ENCODE data around the gene STUM. TPM values are rescaled to one million over a fixed set of nuclear protein-coding genes. Genes with fewer than 3 reads are reported as not detected.

The STUM gene
- total and polyA plus RNA-seq, 2 donors: 0.80 to 1.0 TPM

- 92% methylated on average over 5 of the region's 5 CpGs for WGBS
- H3K27me3 ChIP-seq (ENCODE audit: control insufficient read depth in 2 of 2, insufficient read depth in 1 of 2, low read length in 1 of 2): peaks cover 39 to 61% of the 10 kb centered on the region in 2 donors
These were observed 2.5 kb upstream of the STUM start for GRCh38 chr1:226545836-226546596.

GRCh38 chr1:226546926-226547325 is 1.6 kb upstream of the STUM start:
- Histone ChIP-seq H3K9me3 (ENCODE audit: control insufficient read depth in 2 of 2, insufficient read depth in 1 of 2, low read length in 1 of 2) (peaks cover 0 to 8% of the 10 kb centered on the region in 2 donors), H3K4me1 (ENCODE audit: control insufficient read depth in 2 of 2, insufficient read depth in 2 of 2, low read length in 2 of 2) (peaks cover 0 to 26% of the 10 kb centered on the region in 2 donors), H3K4me3 (ENCODE audit: low read length in 2 of 2) (no peak overlapping the region), H3K36me3 (ENCODE audit: control insufficient read depth in 2 of 2, insufficient read depth in 2 of 2, low read length in 1 of 2) (no peaks in the 10 kb centered on the region), H3K27ac (ENCODE audit: low read depth in 1 of 2, low read length in 1 of 2) (no peak overlapping the region), H3K27me3 (ENCODE audit: control insufficient read depth in 2 of 2, insufficient read depth in 1 of 2, low read length in 1 of 2) (peaks cover 43 to 70% of the 10 kb centered on the region in 2 donors)
- no peak for DNase-seq (ENCODE audit: low read depth in 6 of 9, low spot score in 9 of 9)
- WGBS: 98% methylated on average over 4 of the region's 4 CpGs

More at GRCh38 chr1:226545836-226546596, 2.5 kb upstream of the STUM start:
- H3K36me3 ChIP-seq (ENCODE audit: control insufficient read depth in 2 of 2, insufficient read depth in 2 of 2, low read length in 1 of 2): no peaks in the 10 kb centered on the region
- H3K9me3 ChIP-seq (ENCODE audit: control insufficient read depth in 2 of 2, insufficient read depth in 1 of 2, low read length in 1 of 2): peaks cover 0 to 8% of the 10 kb centered on the region in 2 donors
- no peak overlapping the region for H3K4me3 ChIP-seq (ENCODE audit: low read length in 2 of 2)
- peaks cover 0 to 26% of the 10 kb centered on the region in 2 donors for H3K4me1 ChIP-seq (ENCODE audit: control insufficient read depth in 2 of 2, insufficient read depth in 2 of 2, low read length in 2 of 2)
- DNase-seq (ENCODE audit: low read depth in 6 of 9, low spot score in 9 of 9): no peak
- no peak overlapping the region for H3K27ac ChIP-seq (ENCODE audit: low read depth in 1 of 2, low read length in 1 of 2)

- H3K4me1 ChIP-seq (ENCODE audit: control insufficient read depth in 2 of 2, insufficient read depth in 2 of 2, low read length in 2 of 2): peaks cover 0 to 26% of the 10 kb centered on the region in 2 donors
- peak in 4 of 9 donors; percentile 18 to 65 (median 34) for DNase-seq (ENCODE audit: low read depth in 6 of 9, low spot score in 9 of 9)
- H3K9me3 ChIP-seq (ENCODE audit: control insufficient read depth in 2 of 2, insufficient read depth in 1 of 2, low read length in 1 of 2): peaks cover 0 to 8% of the 10 kb centered on the region in 2 donors
- 8% methylated on average over 16 of the region's 16 CpGs for whole genome bisulfite sequencing
- no peak overlapping the region for H3K27ac ChIP-seq (ENCODE audit: low read depth in 1 of 2, low read length in 1 of 2)
- H3K36me3 ChIP-seq (ENCODE audit: control insufficient read depth in 2 of 2, insufficient read depth in 2 of 2, low read length in 1 of 2): no peaks in the 10 kb centered on the region
- H3K27me3 ChIP-seq (ENCODE audit: control insufficient read depth in 2 of 2, insufficient read depth in 1 of 2, low read length in 1 of 2): peaks cover 44 to 77% of the 10 kb centered on the region in 2 donors
- H3K4me3 ChIP-seq (ENCODE audit: low read length in 2 of 2): no peak overlapping the region
These were observed 791 bp upstream of the STUM start for GRCh38 chr1:226547754-226548191.

- Histone ChIP-seq H3K9me3 (ENCODE audit: control insufficient read depth in 2 of 2, insufficient read depth in 1 of 2, low read length in 1 of 2) (peaks cover 0 to 8% of the 10 kb centered on the region in 2 donors), H3K4me1 (ENCODE audit: control insufficient read depth in 2 of 2, insufficient read depth in 2 of 2, low read length in 2 of 2) (peaks cover 0 to 26% of the 10 kb centered on the region in 2 donors), H3K36me3 (ENCODE audit: control insufficient read depth in 2 of 2, insufficient read depth in 2 of 2, low read length in 1 of 2) (no peaks in the 10 kb centered on the region), H3K27me3 (ENCODE audit: control insufficient read depth in 2 of 2, insufficient read depth in 1 of 2, low read length in 1 of 2) (peaks cover 45 to 89% of the 10 kb centered on the region in 2 donors), H3K4me3 (ENCODE audit: low read length in 2 of 2) (peak overlapping the region; percentile 5 to 46), H3K27ac (ENCODE audit: low read depth in 1 of 2, low read length in 1 of 2) (no peak overlapping the region)
- peak in 1 of 9 donors; percentile 12 for DNase-seq (ENCODE audit: low read depth in 6 of 9, low spot score in 9 of 9)
- WGBS: 1% methylated on average over 73 of the region's 73 CpGs
These were observed 751 bp downstream of the STUM start for GRCh38 chr1:226549094-226549936.

- no peaks in the 10 kb centered on the region for H3K36me3 ChIP-seq (ENCODE audit: control insufficient read depth in 2 of 2, insufficient read depth in 2 of 2, low read length in 1 of 2)
- peaks cover 45 to 96% of the 10 kb centered on the region in 2 donors for H3K27me3 ChIP-seq (ENCODE audit: control insufficient read depth in 2 of 2, insufficient read depth in 1 of 2, low read length in 1 of 2)
- peaks cover 0 to 8% of the 10 kb centered on the region in 2 donors for H3K9me3 ChIP-seq (ENCODE audit: control insufficient read depth in 2 of 2, insufficient read depth in 1 of 2, low read length in 1 of 2)
- peaks cover 0 to 26% of the 10 kb centered on the region in 2 donors for H3K4me1 ChIP-seq (ENCODE audit: control insufficient read depth in 2 of 2, insufficient read depth in 2 of 2, low read length in 2 of 2)
- no peak overlapping the region for H3K27ac ChIP-seq (ENCODE audit: low read depth in 1 of 2, low read length in 1 of 2)
- H3K4me3 ChIP-seq (ENCODE audit: low read length in 2 of 2): no peak overlapping the region
- peak in 1 of 9 donors; percentile 37 for DNase-seq (ENCODE audit: low read depth in 6 of 9, low spot score in 9 of 9)
- WGBS: 8% methylated on average over 21 of the region's 21 CpGs
These were observed 1.5 kb downstream of the STUM start for GRCh38 chr1:226549937-226550671.

GRCh38 chr1:226550672-226551041 is 2.1 kb downstream of the STUM start:
- WGBS: 74% methylated on average over 5 of the region's 5 CpGs
- Histone ChIP-seq H3K4me3 (ENCODE audit: low read length in 2 of 2) (no peak overlapping the region), H3K36me3 (ENCODE audit: control insufficient read depth in 2 of 2, insufficient read depth in 2 of 2, low read length in 1 of 2) (no peaks in the 10 kb centered on the region), H3K27ac (ENCODE audit: low read depth in 1 of 2, low read length in 1 of 2) (no peak overlapping the region), H3K4me1 (ENCODE audit: control insufficient read depth in 2 of 2, insufficient read depth in 2 of 2, low read length in 2 of 2) (peaks cover 0 to 26% of the 10 kb centered on the region in 2 donors), H3K9me3 (ENCODE audit: control insufficient read depth in 2 of 2, insufficient read depth in 1 of 2, low read length in 1 of 2) (peaks cover 0 to 8% of the 10 kb centered on the region in 2 donors), H3K27me3 (ENCODE audit: control insufficient read depth in 2 of 2, insufficient read depth in 1 of 2, low read length in 1 of 2) (peaks cover 43 to 96% of the 10 kb centered on the region in 2 donors)
- DNase-seq (ENCODE audit: low read depth in 6 of 9, low spot score in 9 of 9): no peak

GRCh38 chr1:226551299-226551698 is 2.7 kb downstream of the STUM start:
- DNase-seq (ENCODE audit: low read depth in 6 of 9, low spot score in 9 of 9): no peak
- WGBS: 72% methylated on average over 2 of the region's 2 CpGs
- H3K27me3 ChIP-seq (ENCODE audit: control insufficient read depth in 2 of 2, insufficient read depth in 1 of 2, low read length in 1 of 2): peaks cover 40 to 93% of the 10 kb centered on the region in 2 donors

GRCh38 chr1:226552061-226552460 is 3.5 kb downstream of the STUM start:
- Histone ChIP-seq H3K4me1 (ENCODE audit: control insufficient read depth in 2 of 2, insufficient read depth in 2 of 2, low read length in 2 of 2) (peaks cover 0 to 26% of the 10 kb centered on the region in 2 donors), H3K27me3 (ENCODE audit: control insufficient read depth in 2 of 2, insufficient read depth in 1 of 2, low read length in 1 of 2) (peaks cover 40 to 86% of the 10 kb centered on the region in 2 donors), H3K27ac (ENCODE audit: low read depth in 1 of 2, low read length in 1 of 2) (no peak overlapping the region), H3K4me3 (ENCODE audit: low read length in 2 of 2) (no peak overlapping the region), H3K36me3 (ENCODE audit: control insufficient read depth in 2 of 2, insufficient read depth in 2 of 2, low read length in 1 of 2) (no peaks in the 10 kb centered on the region), H3K9me3 (ENCODE audit: control insufficient read depth in 2 of 2, insufficient read depth in 1 of 2, low read length in 1 of 2) (peaks cover 0 to 8% of the 10 kb centered on the region in 2 donors)
- WGBS: 88% methylated on average over 4 of the region's 4 CpGs
- no peak for DNase-seq (ENCODE audit: low read depth in 6 of 9, low spot score in 9 of 9)

More at GRCh38 chr1:226551299-226551698, 2.7 kb downstream of the STUM start:
- H3K36me3 ChIP-seq (ENCODE audit: control insufficient read depth in 2 of 2, insufficient read depth in 2 of 2, low read length in 1 of 2): no peaks in the 10 kb centered on the region
- H3K27ac ChIP-seq (ENCODE audit: low read depth in 1 of 2, low read length in 1 of 2): no peak overlapping the region
- peaks cover 0 to 26% of the 10 kb centered on the region in 2 donors for H3K4me1 ChIP-seq (ENCODE audit: control insufficient read depth in 2 of 2, insufficient read depth in 2 of 2, low read length in 2 of 2)
- peaks cover 0 to 8% of the 10 kb centered on the region in 2 donors for H3K9me3 ChIP-seq (ENCODE audit: control insufficient read depth in 2 of 2, insufficient read depth in 1 of 2, low read length in 1 of 2)
- H3K4me3 ChIP-seq (ENCODE audit: low read length in 2 of 2): no peak overlapping the region
